GM12874 (cell line): ENCODE measurements around the gene BCAR3.

ENCODE experiments used
- TF ChIP-seq, protein P1 (sequence below): IDR thresholded peaks from 2 replicates; pipeline ENCODE4 v1.5.1; 2011; ENCODE audit warnings: low read depth, mild to moderate bottlenecking, control low read depth, low read length, moderate library complexity; ENCODE audit not compliant: insufficient read depth

The BCAR3 gene

DNA sequence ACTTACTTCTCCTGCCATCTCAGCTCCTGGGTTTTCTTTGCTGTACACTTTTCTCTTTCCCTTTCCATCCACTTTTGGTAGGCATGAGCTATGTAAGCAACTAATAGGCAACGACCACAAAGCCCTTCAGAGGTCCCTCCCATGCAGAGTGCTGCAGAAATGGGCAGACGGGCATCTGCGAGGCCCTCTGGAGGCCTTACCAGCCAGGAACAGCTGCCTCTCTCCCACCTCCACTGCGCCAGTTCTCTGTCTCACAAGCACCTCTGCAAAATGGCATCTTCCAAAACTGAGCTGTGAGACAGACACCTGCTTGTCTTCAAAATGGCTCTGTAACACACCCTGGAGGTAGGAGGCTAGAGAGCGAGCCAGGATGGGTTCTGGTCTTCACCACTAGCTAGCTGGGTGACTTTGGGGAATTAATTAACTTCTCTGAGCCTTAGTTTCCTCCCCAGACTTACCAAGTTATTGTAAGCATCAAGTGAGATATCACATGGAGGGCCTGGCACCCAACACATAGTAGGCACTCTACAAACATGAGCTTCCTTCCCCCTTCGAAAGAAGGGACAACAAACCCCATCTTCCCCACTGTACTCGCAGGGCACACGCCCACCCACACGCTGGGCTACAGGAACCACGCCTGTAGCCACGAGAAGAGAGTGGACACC lies 62.0 kb downstream of the BCAR3 start:
- TF ChIP-seq, protein P1, sequence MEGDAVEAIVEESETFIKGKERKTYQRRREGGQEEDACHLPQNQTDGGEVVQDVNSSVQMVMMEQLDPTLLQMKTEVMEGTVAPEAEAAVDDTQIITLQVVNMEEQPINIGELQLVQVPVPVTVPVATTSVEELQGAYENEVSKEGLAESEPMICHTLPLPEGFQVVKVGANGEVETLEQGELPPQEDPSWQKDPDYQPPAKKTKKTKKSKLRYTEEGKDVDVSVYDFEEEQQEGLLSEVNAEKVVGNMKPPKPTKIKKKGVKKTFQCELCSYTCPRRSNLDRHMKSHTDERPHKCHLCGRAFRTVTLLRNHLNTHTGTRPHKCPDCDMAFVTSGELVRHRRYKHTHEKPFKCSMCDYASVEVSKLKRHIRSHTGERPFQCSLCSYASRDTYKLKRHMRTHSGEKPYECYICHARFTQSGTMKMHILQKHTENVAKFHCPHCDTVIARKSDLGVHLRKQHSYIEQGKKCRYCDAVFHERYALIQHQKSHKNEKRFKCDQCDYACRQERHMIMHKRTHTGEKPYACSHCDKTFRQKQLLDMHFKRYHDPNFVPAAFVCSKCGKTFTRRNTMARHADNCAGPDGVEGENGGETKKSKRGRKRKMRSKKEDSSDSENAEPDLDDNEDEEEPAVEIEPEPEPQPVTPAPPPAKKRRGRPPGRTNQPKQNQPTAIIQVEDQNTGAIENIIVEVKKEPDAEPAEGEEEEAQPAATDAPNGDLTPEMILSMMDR: no peak

DNA sequence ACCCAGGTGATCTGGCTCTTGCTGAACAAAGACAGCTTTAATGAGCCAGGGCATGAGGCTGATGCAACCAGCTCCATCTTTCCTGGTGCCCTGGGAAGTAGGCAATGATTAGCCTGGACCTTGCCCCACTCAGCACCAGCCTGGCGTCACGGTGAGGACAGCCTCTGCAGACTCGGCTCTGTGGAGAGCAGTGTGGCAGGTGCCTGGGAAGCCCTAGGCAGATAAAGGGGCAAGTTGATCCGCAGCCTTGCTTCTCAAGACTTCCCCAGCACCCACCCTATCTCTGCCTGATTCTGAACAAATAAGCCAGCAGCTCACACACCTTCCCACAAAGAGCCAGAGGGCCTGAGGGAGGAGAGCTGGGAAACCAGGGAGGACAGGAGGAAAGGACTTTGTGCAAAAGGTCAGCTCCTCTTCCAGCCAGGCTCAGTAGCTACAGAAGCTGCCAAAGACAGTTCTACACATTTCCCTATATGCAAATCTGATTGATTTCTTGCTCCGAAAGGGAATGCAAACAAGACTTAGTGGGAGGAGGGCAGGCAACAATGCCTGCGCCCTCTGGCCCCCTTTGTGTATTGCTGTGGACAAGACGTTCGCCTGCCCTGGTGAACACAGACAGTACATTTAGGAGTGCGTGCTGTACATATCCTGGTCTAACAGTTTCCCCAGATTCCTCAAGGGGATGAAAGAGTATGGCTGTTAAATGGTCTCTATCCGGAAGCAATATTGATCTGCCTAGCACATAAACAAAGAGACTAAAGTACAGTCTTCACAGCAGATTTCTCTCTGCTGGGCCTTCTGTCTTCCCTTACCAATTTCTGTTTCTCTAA lies 63.8 kb downstream of the BCAR3 start:
- TF ChIP-seq, protein P1: no peak

DNA sequence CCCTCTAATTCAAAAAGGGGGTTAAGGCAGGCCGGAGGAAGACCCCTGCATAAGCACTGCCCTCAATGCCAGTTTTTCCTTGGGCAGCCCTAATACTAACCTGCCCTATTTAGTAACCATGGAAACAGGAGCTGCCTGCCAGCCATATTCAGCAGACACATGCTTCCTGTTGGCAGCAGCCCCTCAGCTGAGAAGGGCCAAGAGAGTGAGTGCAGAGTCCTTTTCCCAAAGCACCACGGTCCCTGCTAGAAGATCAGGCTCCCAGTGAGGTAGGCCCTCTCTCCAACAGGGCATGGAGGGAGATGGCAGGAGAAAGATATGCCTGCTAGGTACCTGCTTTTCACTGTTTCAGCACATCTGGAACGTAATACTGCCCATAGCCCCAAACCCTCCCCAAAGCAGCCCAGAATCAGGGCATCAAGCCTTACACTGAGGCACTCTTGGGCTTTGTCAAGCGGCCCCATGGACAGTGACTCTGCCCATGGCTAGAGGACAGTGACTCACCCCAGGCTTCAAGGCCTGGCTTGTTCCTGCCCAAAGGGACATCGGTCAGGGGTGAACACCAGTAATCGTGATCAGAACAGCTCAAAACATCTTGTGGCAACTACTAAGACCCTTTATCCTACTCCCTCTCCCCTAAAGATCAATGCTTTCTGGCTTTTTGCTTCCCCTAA lies 64.5 kb downstream of the BCAR3 start:
- TF ChIP-seq, protein P1: no peak

DNA sequence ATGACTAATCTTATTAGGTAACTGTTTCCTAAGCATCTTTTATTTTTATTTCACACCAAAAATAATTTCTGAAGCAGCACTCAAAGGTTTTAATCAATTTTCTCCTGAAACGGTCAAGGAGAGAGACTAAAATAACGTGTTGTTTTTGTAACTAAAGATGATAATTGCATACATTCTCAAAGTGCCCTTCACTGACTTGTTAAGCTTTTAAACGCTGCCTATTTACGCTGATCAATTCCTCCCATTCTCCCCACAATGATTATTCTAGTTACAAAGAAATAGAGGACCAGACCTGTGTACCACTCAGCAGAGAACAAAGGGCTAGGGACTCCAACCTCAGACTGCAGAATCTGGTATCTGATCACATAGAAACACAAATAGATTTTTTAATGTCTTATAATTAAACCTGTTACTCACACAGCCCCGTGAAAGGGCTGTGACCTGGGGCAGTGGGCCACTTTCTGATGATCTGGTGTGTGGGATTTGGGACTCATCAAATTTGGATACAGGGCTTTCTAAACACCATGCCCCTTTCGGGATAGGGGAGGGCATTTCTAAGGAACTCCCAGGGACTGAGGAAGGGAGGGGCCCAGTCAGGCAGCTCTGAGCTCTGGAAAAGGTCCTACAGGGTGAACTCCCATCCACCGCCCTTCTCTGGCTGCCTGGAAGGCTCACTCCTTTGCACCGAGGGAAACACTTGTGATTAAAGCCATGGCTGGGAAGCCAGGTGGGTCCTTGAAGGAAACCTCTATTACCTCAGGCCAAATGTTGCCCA lies 65.2 kb downstream of the BCAR3 start:
- TF ChIP-seq, protein P1: no peak

DNA sequence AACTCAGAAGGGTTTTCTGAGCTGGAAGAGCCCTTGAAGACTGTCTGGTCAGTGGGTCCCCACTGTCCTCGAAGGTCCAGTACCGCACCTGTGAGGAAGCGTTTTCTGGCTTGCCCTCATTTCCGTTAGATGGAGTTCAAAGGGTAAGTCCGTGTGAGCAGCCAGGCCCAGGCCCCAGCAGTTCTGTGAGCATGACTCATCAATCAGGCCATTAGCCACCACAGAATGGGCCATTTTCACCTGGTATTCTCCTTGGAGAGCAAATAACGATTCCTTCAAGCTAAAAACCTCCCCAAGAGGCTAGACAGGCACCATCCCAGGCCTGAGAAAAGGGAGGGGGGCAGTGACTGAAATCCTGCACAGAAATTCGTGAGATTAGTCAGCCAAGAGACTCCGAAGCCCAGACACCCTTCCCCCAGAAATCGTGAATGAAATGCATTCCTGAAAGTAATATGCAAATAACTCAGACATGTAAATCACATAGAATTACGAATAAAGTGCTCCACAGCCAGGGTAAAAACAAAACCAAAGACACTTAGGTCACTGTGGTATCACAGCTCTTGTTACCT lies 66.0 kb downstream of the BCAR3 start:
- TF ChIP-seq, protein P1: no peak

DNA sequence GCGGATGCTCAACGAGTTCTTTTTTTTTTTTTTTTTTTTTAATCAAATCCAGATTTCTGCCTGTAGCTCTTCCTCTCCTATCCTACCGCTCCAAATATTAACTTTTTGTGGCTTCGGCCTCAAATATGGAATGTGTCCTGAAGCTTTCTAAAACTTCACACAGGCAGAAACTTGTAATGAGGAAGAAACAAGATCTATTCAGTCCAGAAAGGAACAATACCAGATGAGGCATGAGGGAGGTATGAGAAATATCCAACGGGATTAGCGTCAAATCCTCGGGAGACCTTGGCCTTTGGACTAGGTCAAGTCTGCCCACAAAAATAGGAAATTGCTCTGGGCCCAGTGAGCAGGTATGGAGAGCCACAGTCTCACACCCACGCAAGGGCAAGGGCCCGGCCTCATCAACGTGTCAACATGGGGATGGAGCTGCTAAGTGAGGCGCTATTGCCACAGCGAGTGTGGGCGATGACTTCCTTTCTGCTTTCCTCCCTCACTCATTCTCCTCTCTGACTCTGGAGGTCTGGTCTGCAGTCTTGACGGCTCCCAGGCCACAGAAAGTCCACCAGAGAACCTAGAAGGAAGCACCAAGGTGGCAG lies 66.6 kb downstream of the BCAR3 start:
- TF ChIP-seq, protein P1: no peak
